NCI-H526 treated with DMSO at 0.1 percent for 48 hours (cell line): Measurements from ENCODE around the gene DCAF5.

Experiments
- DNase-seq: peaks from one replicate; lab custom pipeline; 2025; lab: John Stamatoyannopoulos, UW

Gene DCAF5

GRCh38 chr14:69006346-69006745, 146.6 kb downstream of the DCAF5 start:
- DNase-seq, result no peak

GRCh38 chr14:69005432-69006148, 147.3 kb downstream of the DCAF5 start:
- no peak for DNase-seq

GRCh38 chr14:69004731-69005431, 148.0 kb downstream of the DCAF5 start:
- no peak for DNase-seq

DNA sequence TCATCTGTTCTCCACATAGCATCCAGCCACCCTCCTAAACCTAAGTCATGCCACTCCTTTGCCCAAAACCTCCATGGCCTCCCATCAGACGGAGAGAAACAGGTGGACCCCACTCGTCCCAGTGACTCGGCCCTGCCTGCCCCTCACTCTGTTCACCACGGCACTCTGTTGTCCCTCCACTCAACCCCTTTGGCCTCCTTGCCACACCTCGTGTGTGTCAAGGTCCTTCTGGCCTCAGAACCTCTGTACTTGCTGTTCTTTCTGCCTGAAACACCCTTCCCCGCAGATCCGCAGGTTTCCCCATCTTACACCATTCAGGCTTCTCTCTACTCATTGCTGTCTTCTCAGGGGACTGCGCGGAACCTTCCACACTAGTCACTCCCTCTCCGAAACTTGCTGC, 149.3 kb downstream of the DCAF5 start:
- no peak for DNase-seq

DNA sequence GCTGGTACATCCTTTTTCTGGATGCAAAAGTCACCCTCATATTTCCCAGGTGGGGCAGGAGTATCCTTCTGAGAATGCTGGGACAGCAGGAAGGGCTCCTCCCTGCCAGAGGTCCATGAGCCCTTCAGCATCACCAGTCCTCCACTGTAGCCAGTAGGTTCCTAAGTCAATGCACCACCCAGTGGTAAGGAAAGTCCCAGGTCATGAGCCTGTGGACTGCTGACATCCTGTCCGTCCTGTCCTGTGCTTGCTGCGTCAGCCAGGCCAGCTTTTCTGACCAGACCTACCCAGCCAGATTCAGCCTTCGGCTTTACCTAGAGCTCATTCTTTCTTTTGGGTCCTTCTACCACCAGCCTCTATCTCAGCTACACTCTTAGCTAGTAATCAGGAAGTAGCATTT, 150.8 kb downstream of the DCAF5 start:
- no peak for DNase-seq

GRCh38 chr14:69001375-69001774, 151.5 kb downstream of the DCAF5 start:
- no peak for DNase-seq
